CD4-positive, alpha-beta T cell treated with Interleukin-6 at 100 ng/mL for 8 hours (primary cell): ENCODE results near the gene TRRAP.

Experiments used
- DNase-seq: peaks from one replicate; pipeline ENCODE4 v3.0.0-alpha.2; 2020; ENCODE audit warnings: mixed read lengths, low spot score

The TRRAP gene

GRCh38 chr7:98990356-98990755, 112.0 kb downstream of the TRRAP start:
- no peak for DNase-seq

GRCh38 chr7:98991141-98991540, 112.8 kb downstream of the TRRAP start:
- no peak for DNase-seq

- no peak for DNase-seq
Measured at GRCh38 chr7:98992076-98992475, 113.7 kb downstream of the TRRAP start.

- no peak for DNase-seq
Measured at GRCh38 chr7:98993024-98993897, 114.9 kb downstream of the TRRAP start.

- no peak for DNase-seq
Measured at GRCh38 chr7:98994046-98994944, 116.0 kb downstream of the TRRAP start.

- no peak for DNase-seq
Measured at GRCh38 chr7:98995111-98995510, 116.8 kb downstream of the TRRAP start.

- DNase-seq, result no peak
Measured at GRCh38 chr7:98995523-98996149, 117.3 kb downstream of the TRRAP start.

GRCh38 chr7:98996150-98996552, 117.8 kb downstream of the TRRAP start:
- DNase-seq, result no peak

- no peak for DNase-seq
Measured at GRCh38 chr7:98997846-98998245, 119.5 kb downstream of the TRRAP start.

- DNase-seq, result no peak
Measured at GRCh38 chr7:98998821-98999725, 120.7 kb downstream of the TRRAP start.

- DNase-seq, result no peak
Measured at GRCh38 chr7:99000196-99000903, 122.0 kb downstream of the TRRAP start.

- no peak for DNase-seq
Measured at GRCh38 chr7:99000904-99001465, 122.7 kb downstream of the TRRAP start.

- no peak for DNase-seq
Measured at GRCh38 chr7:99001482-99002147, 123.3 kb downstream of the TRRAP start.

GRCh38 chr7:99002148-99002826, 124.0 kb downstream of the TRRAP start:
- DNase-seq, result no peak

GRCh38 chr7:99002827-99003212, 124.5 kb downstream of the TRRAP start:
- DNase-seq, result no peak

GRCh38 chr7:99003419-99003818, 125.1 kb downstream of the TRRAP start:
- no peak for DNase-seq

GRCh38 chr7:99004216-99004615, 125.9 kb downstream of the TRRAP start:
- DNase-seq, result no peak

- DNase-seq, result no peak
Measured at GRCh38 chr7:99004781-99005500, 126.6 kb downstream of the TRRAP start.

GRCh38 chr7:99005776-99006175, 127.4 kb downstream of the TRRAP start:
- no peak for DNase-seq
